HCT116 (cell line): Measurements from ENCODE around the gene LTBP1. TPM values are rescaled to one million over a fixed set of nuclear protein-coding genes. Genes with fewer than 3 reads are reported as not detected.

Source experiments
- ATAC-seq: fragments of 200-7000 bp; cut with Tn5 transposase; 2 replicates; pipeline ENCODE4 v1.9.1; 2020; ENCODE audit warnings: mild to moderate bottlenecking, moderate library complexity
- BruUV-seq: library from RNA; stranded (reverse); fragments of 400-500 nt; replicated peaks from 2 replicates; lab custom pipeline; 2021; lab: Mats Ljungman, UMichigan
- CTCF ChIA-PET: fragments of 300-600 bp; sonication (Branson Sonifier 250); formaldehyde crosslinking; loops from one replicate; lab custom pipeline; 2021; ENCODE audit warnings: antibody characterized with exemption; lab: Charles Lee
- POLR2A ChIA-PET: fragments of 300-600, 350-600 bp; sonication (Branson Sonifier 250); formaldehyde crosslinking; loops from one replicate; lab custom pipeline; 2021; ENCODE audit warnings: antibody characterized with exemption; lab: Charles Lee
- RAD21 ChIA-PET, 2 experiments: fragments of 300-600 bp; sonication (Branson Sonifier 250); formaldehyde crosslinking; loops; one replicate each; lab custom pipeline; 2023; ENCODE audit warnings: low total read pairs in 2 of 2; ENCODE audit not compliant: uncharacterized antibody in 2 of 2, unreplicated experiment in 2 of 2, low non-redundant PET in 1 of 2; lab: Charles Lee
- DNase-seq: peaks from one replicate; pipeline ENCODE4 v3.0.0-alpha.2; 2010; ENCODE audit warnings: low read depth, low spot score
- H2AFZ ChIP-seq: fragments of 200-600 bp; shearing (Covaris generic), sonication (generic); 2 replicates; pipeline ENCODE4 v1.6.1; 2017; ENCODE audit warnings: low read depth, mixed run types, mixed read lengths, antibody characterized with exemption, low read length; ENCODE audit not compliant: poor library complexity, severe bottlenecking
- H3K27ac ChIP-seq: 2 replicates; pipeline ENCODE4 v1.5.1; 2012; ENCODE audit warnings: low read depth, low read length
- H3K27me3 ChIP-seq: fragments of 200-600 bp; sonication (generic); 2 replicates; pipeline ENCODE4 v1.6.1; 2016; ENCODE audit warnings: mixed run types, low read length, mixed read lengths; ENCODE audit not compliant: insufficient read depth
- H3K36me3 ChIP-seq, 2 experiments: fragments of 200-500 bp in 1 of 2; fragments of 200-600 bp in 1 of 2; sonication (Bioruptor generic) in 1 of 2; sonication (generic) in 1 of 2; 2 replicates each; pipeline versions ENCODE4 v1.5.1 to v1.6.1; 2014 to 2016; ENCODE audit warnings: low read length in 2 of 2, inconsistent platforms in 1 of 2, mixed read lengths in 1 of 2, mixed run types in 1 of 2; ENCODE audit not compliant: insufficient read depth in 2 of 2, control insufficient read depth in 1 of 2
- H3K4me1 ChIP-seq, 2 experiments: fragments of 200-600 bp in 1 of 2; sonication (generic) in 1 of 2; 2 replicates each; pipeline versions ENCODE4 v1.5.1 to v1.6.1; 2012 to 2017; ENCODE audit warnings: low read length in 2 of 2, inconsistent platforms in 1 of 2, mild to moderate bottlenecking in 1 of 2, mixed read lengths in 1 of 2, mixed run types in 1 of 2, moderate library complexity in 1 of 2; ENCODE audit not compliant: insufficient read depth in 2 of 2, control insufficient read depth in 1 of 2
- H3K4me2 ChIP-seq: fragments of 200-600 bp; sonication (generic); 2 replicates; pipeline ENCODE4 v1.6.1; 2017; ENCODE audit warnings: mixed run types, low read length, mixed read lengths
- H3K4me3 ChIP-seq, 2 experiments: fragments of 200-600 bp in 1 of 2; sonication (generic) in 1 of 2; replicated peaks in 1 of 2; 2 replicates each; pipeline ENCODE4 v1.5.1; 2011 to 2016; ENCODE audit warnings: low read length in 2 of 2, control low read depth in 1 of 2, low read depth in 1 of 2, mild to moderate bottlenecking in 1 of 2, mixed read lengths in 1 of 2, mixed run types in 1 of 2
- H3K79me2 ChIP-seq: fragments of 200-600 bp; sonication (generic); 2 replicates; pipeline ENCODE4 v1.6.1; 2017; ENCODE audit warnings: mild to moderate bottlenecking, mixed run types, low read length, moderate library complexity, mixed read lengths; ENCODE audit not compliant: insufficient read depth
- H3K9ac ChIP-seq: fragments of 200-600 bp; sonication (generic); 2 replicates; pipeline ENCODE4 v1.6.1; 2016; ENCODE audit warnings: low read length, mixed read lengths
- H3K9me2 ChIP-seq: fragments of 200-600 bp; sonication (generic), shearing (Covaris generic); 2 replicates; pipeline ENCODE4 v1.6.1; 2017; ENCODE audit warnings: mixed run types, mild to moderate bottlenecking, moderate library complexity; ENCODE audit not compliant: insufficient read depth
- H3K9me3 ChIP-seq, 2 experiments: fragments of 200-500 bp in 1 of 2; fragments of 200-600 bp in 1 of 2; sonication (Bioruptor generic) in 1 of 2; sonication (generic) in 1 of 2; 2 replicates each; pipeline ENCODE4 v1.6.1; 2014 to 2017; ENCODE audit warnings: low read length in 2 of 2, mixed read lengths in 2 of 2, inconsistent platforms in 1 of 2, low read depth in 1 of 2, mild to moderate bottlenecking in 1 of 2, mixed run types in 1 of 2, moderate library complexity in 1 of 2; ENCODE audit not compliant: control insufficient read depth in 1 of 2, insufficient read depth in 1 of 2
- H4K20me1 ChIP-seq: fragments of 200-600 bp; sonication (generic), shearing (Covaris generic); 2 replicates; pipeline ENCODE4 v1.6.1; 2017; ENCODE audit warnings: mixed run types, mild to moderate bottlenecking, moderate library complexity; ENCODE audit not compliant: insufficient read depth
- CTCF ChIP-seq, 3 experiments: fragments of 200-600 bp in 1 of 3; sonication (generic) in 1 of 3; IDR thresholded peaks in 2 of 3; conservative IDR thresholded peaks in 1 of 3; 2 replicates each; pipeline ENCODE4 v1.5.1; 2012 to 2017; ENCODE audit warnings: low read depth in 2 of 3, low read length in 2 of 3, antibody characterized with exemption in 1 of 3, borderline replicate concordance in 1 of 3, control low read depth in 1 of 3, mild to moderate bottlenecking in 1 of 3, mixed read lengths in 1 of 3, mixed run types in 1 of 3, moderate library complexity in 1 of 3; ENCODE audit not compliant: insufficient read depth in 1 of 3
- EZH2phosphoT487 ChIP-seq: fragments of 200-600 bp; IDR thresholded peaks from 2 replicates; pipeline ENCODE4 v1.6.1; 2018; ENCODE audit warnings: antibody characterized with exemption, borderline replicate concordance
- FOSL1 ChIP-seq: IDR thresholded peaks from 2 replicates; pipeline ENCODE4 v1.6.1; 2012; ENCODE audit warnings: low read depth
- JUND ChIP-seq: IDR thresholded peaks from 2 replicates; pipeline ENCODE4 v1.6.1; 2012
- MAX ChIP-seq: IDR thresholded peaks from 2 replicates; pipeline ENCODE4 v1.6.1; 2012
- RAD21 ChIP-seq: IDR thresholded peaks from 2 replicates; pipeline ENCODE4 v1.6.1; 2012; ENCODE audit warnings: low read depth, mild to moderate bottlenecking
- SIN3A ChIP-seq: IDR thresholded peaks from 2 replicates; pipeline ENCODE4 v1.6.1; 2012; ENCODE audit warnings: low read depth
- SP1 ChIP-seq: IDR thresholded peaks from 2 replicates; pipeline ENCODE4 v1.6.1; 2012; ENCODE audit warnings: low read depth
- ZBTB33 ChIP-seq: IDR thresholded peaks from 2 replicates; pipeline ENCODE4 v1.6.1; 2011; ENCODE audit warnings: mild to moderate bottlenecking, low read length, moderate library complexity; ENCODE audit not compliant: insufficient replicate concordance; ENCODE audit errors: extremely low read depth
- ZFX ChIP-seq: fragments of 450-650 bp; IDR thresholded peaks from 2 replicates; pipeline ENCODE4 v1.6.1; 2017
- ZNF274 ChIP-seq: fragments of 200-500 bp; sonication (Bioruptor generic); IDR thresholded peaks from 2 replicates; pipeline ENCODE4 v1.6.1; 2014; ENCODE audit warnings: mild to moderate bottlenecking, low read depth, low read length, inconsistent platforms
- intact Hi-C: fragments of 100-400 bp; cut with micrococcal nuclease; formaldehyde crosslinking; loops from 2 replicates; pipeline ENCODE4 v1.10.0; 2022
- total RNA-seq: library from RNA; stranded (reverse); gene quantifications from one replicate; pipeline ENCODE4 v1.2.1, GENCODE V29; 2021; ENCODE audit not compliant: unreplicated experiment

The LTBP1 gene
- total RNA-seq, 1 experiment from 2014 or later, result 5.1 TPM

- no peak for ATAC-seq
- ChIA-PET POLR2A (no interaction called here), RAD21 (no interaction called here), CTCF (no interaction called here)
- no TSS peak for BruUV-seq
- no peak overlapping the region for H3K4me3 ChIP-seq
- TF ChIP-seq SP1, result no peak
- no peak for TF ChIP-seq SIN3A
- TF ChIP-seq JUND, result no peak
- no peak for TF ChIP-seq ZBTB33
- no peak for TF ChIP-seq RAD21
- no peak for TF ChIP-seq ZNF274
- no peak for TF ChIP-seq MAX
- H3K9me2 ChIP-seq, result no peaks in the 10 kb centered on the region
- no peak overlapping the region for H3K9ac ChIP-seq
- H3K4me2 ChIP-seq, result no peak overlapping the region
- H3K36me3 ChIP-seq, result no peaks in the 10 kb centered on the region
- H3K27ac ChIP-seq, result no peak overlapping the region
- H3K4me1 ChIP-seq, result no peaks in the 10 kb centered on the region
- no peaks in the 10 kb centered on the region for H3K27me3 ChIP-seq
- H3K9me3 ChIP-seq, result no peaks in the 10 kb centered on the region
- H3K79me2 ChIP-seq, result no peaks in the 10 kb centered on the region
- intact Hi-C loops, result no loop called here
- H2AFZ ChIP-seq, result no peak overlapping the region
- H4K20me1 ChIP-seq, result no peaks in the 10 kb centered on the region
- no peak for DNase-seq
These were observed 231.5 kb downstream of the LTBP1 start for GRCh38 chr2:33178209-33178608.

- no peaks in the 10 kb centered on the region for H3K79me2 ChIP-seq
- ChIA-PET RAD21 (no interaction called here), POLR2A (no interaction called here), CTCF (no interaction called here)
- BruUV-seq, result no TSS peak
- H4K20me1 ChIP-seq, result no peaks in the 10 kb centered on the region
- H3K4me2 ChIP-seq, result no peak overlapping the region
- H3K27ac ChIP-seq, result no peak overlapping the region
- intact Hi-C loops, result no loop called here
- TF ChIP-seq EZH2phosphoT487 (no peak), CTCF (IDR thresholded peaks at IDR 0.05 in 2 of 3, conservative IDR thresholded peaks at IDR 0.05 in 1 of 3; ENCODE audit: borderline replicate concordance in 1 of 3, insufficient read depth in 1 of 3, low read depth in 2 of 3, low read length in 2 of 3) (no peak), ZFX (no peak), FOSL1 (no peak)
- no peaks in the 10 kb centered on the region for H3K4me1 ChIP-seq
- DNase-seq (no peak), ATAC-seq (no peak)
- no peaks in the 10 kb centered on the region for H3K9me2 ChIP-seq
- H3K36me3 ChIP-seq, result no peaks in the 10 kb centered on the region
- no peak overlapping the region for H3K4me3 ChIP-seq
- no peaks in the 10 kb centered on the region for H3K27me3 ChIP-seq
- H2AFZ ChIP-seq, result no peak overlapping the region
- H3K9me3 ChIP-seq, result no peaks in the 10 kb centered on the region
- no peak overlapping the region for H3K9ac ChIP-seq
These were observed 234.2 kb downstream of the LTBP1 start for GRCh38 chr2:33180915-33181314.
